SK-N-SH (cell line): ENCODE data around the gene SLC6A9. TPM values are rescaled to one million over a fixed set of nuclear protein-coding genes. Genes with fewer than 3 reads are reported as not detected.

ENCODE experiments used
- CTCF ChIA-PET: fragments of 300-600, 350-600 bp; formaldehyde crosslinking; extraction: SDS; loops from one replicate; lab custom pipeline; 2021; lab: Yijun Ruan, JAX
- POLR2A ChIA-PET: fragments of 350-600 bp; sonication (Branson Sonifier 250); formaldehyde crosslinking; extraction: SDS; loops from one replicate; lab custom pipeline; 2020; ENCODE audit warnings: antibody characterized with exemption, inconsistent platforms; lab: Yijun Ruan, JAX
- DNase-seq: peaks from one replicate; pipeline ENCODE4 v3.0.0; 2012
- H2AFZ ChIP-seq: fragments of 200-600 bp; sonication (generic); 2 replicates; pipeline ENCODE4 v1.8.1; 2016; ENCODE audit warnings: antibody characterized with exemption, mild to moderate bottlenecking, low read depth
- H3F3A ChIP-seq: fragments of 200-600 bp; sonication (generic); replicated peaks from 2 replicates; pipeline ENCODE3; 2016; ENCODE audit warnings: antibody characterized with exemption, mild to moderate bottlenecking; ENCODE audit not compliant: insufficient read depth
- H3K27ac ChIP-seq, 2 experiments: fragments of 200-500 bp in 1 of 2; fragments of 200-600 bp in 1 of 2; sonication (Bioruptor generic) in 1 of 2; sonication (generic), shearing (Covaris generic) in 1 of 2; 2 replicates each; pipeline versions ENCODE4 v1.5.1 to v1.6.1; 2014 to 2016; ENCODE audit warnings: low read depth in 2 of 2, inconsistent platforms in 1 of 2, low read length in 1 of 2, mild to moderate bottlenecking in 1 of 2, mixed read lengths in 1 of 2
- H3K27me3 ChIP-seq: fragments of 200-600 bp; sonication (generic), shearing (Covaris generic); 2 replicates; pipeline ENCODE4 v1.6.1; 2016; ENCODE audit warnings: mixed run types; ENCODE audit not compliant: insufficient read depth
- H3K36me3 ChIP-seq, 2 experiments: fragments of 200-500 bp in 1 of 2; fragments of 200-600 bp in 1 of 2; sonication (Bioruptor generic) in 1 of 2; sonication (generic) in 1 of 2; replicated peaks in 1 of 2; 2 replicates each; pipeline versions ENCODE3 to v1.5.1; 2014 to 2016; ENCODE audit warnings: low read length in 1 of 2, mild to moderate bottlenecking in 1 of 2; ENCODE audit not compliant: insufficient read depth in 2 of 2, control insufficient read depth in 1 of 2
- H3K4me1 ChIP-seq, 2 experiments: fragments of 200-500 bp in 1 of 2; fragments of 200-600 bp in 1 of 2; sonication (Bioruptor generic) in 1 of 2; sonication (generic), shearing (Covaris generic) in 1 of 2; 2 replicates each; pipeline versions ENCODE4 v1.5.1 to v1.6.1; 2014 to 2016; ENCODE audit warnings: low read depth in 1 of 2, low read length in 1 of 2, mixed run types in 1 of 2; ENCODE audit not compliant: insufficient read depth in 2 of 2, control insufficient read depth in 1 of 2
- H3K4me2 ChIP-seq: fragments of 200-600 bp; sonication (generic), shearing (Covaris generic); 2 replicates; pipeline ENCODE4 v1.6.1; 2017; ENCODE audit warnings: mixed run types
- H3K4me3 ChIP-seq, 2 experiments: fragments of 200-500 bp in 1 of 2; fragments of 200-600 bp in 1 of 2; sonication (Bioruptor generic) in 1 of 2; sonication (generic), shearing (Covaris generic) in 1 of 2; 2 replicates each; pipeline versions ENCODE4 v1.5.1 to v1.8.1; 2014 to 2016; ENCODE audit warnings: low read depth in 2 of 2, inconsistent platforms in 1 of 2, low read length in 1 of 2, mild to moderate bottlenecking in 1 of 2, mixed read lengths in 1 of 2, moderate library complexity in 1 of 2
- H3K79me2 ChIP-seq: fragments of 200-600 bp; sonication (generic); 2 replicates; pipeline ENCODE4 v1.8.1; 2017; ENCODE audit warnings: mild to moderate bottlenecking; ENCODE audit not compliant: insufficient read depth
- H3K9ac ChIP-seq: fragments of 200-600 bp; sonication (generic); 2 replicates; pipeline ENCODE4 v1.6.1; 2017; ENCODE audit warnings: mixed run types
- H3K9me2 ChIP-seq: fragments of 200-600 bp; sonication (generic); 2 replicates; pipeline ENCODE4 v1.6.1; 2017; ENCODE audit warnings: mixed run types
- H3K9me3 ChIP-seq: fragments of 200-600 bp; sonication (generic); 2 replicates; pipeline ENCODE4 v1.6.1; 2017; ENCODE audit warnings: mixed run types, mild to moderate bottlenecking, moderate library complexity
- H4K20me1 ChIP-seq: fragments of 200-600 bp; sonication (generic); 2 replicates; pipeline ENCODE4 v1.6.1; 2017; ENCODE audit warnings: mild to moderate bottlenecking, mixed run types; ENCODE audit not compliant: insufficient read depth
- CHD2 ChIP-seq: fragments of 150-350 bp; IDR thresholded peaks from 2 replicates; pipeline ENCODE4 v1.6.1; 2018; ENCODE audit warnings: low read length; ENCODE audit not compliant: partially characterized antibody
- EP300 ChIP-seq, 2 experiments: IDR thresholded peaks; 2 replicates each; pipeline versions ENCODE4 v1.4.0 to v1.6.1; 2012; ENCODE audit warnings: borderline replicate concordance in 1 of 2, low read depth in 1 of 2, low read length in 1 of 2
- FOSL2 ChIP-seq: IDR thresholded peaks from 2 replicates; pipeline ENCODE4 v1.4.0; 2012; ENCODE audit warnings: low read depth, mild to moderate bottlenecking, moderate library complexity, borderline replicate concordance
- FOXM1 ChIP-seq: IDR thresholded peaks from 2 replicates; pipeline ENCODE4 v1.4.0; 2012; ENCODE audit warnings: low read depth, mild to moderate bottlenecking
- GABPA ChIP-seq: IDR thresholded peaks from 2 replicates; pipeline ENCODE4 v1.4.0; 2012; ENCODE audit warnings: low read depth, mild to moderate bottlenecking
- GATA2 ChIP-seq: sonication (generic); formaldehyde crosslinking; IDR thresholded peaks from 2 replicates; pipeline ENCODE4 v1.5.0; 2020; ENCODE audit warnings: mild to moderate bottlenecking, missing genetic modification reagents
- NFIC ChIP-seq: IDR thresholded peaks from 2 replicates; pipeline ENCODE4 v1.4.0; 2012; ENCODE audit warnings: borderline replicate concordance
- RAD21 ChIP-seq: IDR thresholded peaks from 2 replicates; pipeline ENCODE4 v1.6.1; 2012; ENCODE audit warnings: mild to moderate bottlenecking, low read length
- RCOR1 ChIP-seq: fragments of 150-350 bp; IDR thresholded peaks from 2 replicates; pipeline ENCODE4 v1.6.1; 2017; ENCODE audit warnings: antibody characterized with exemption, low read length
- RFX5 ChIP-seq: IDR thresholded peaks from 2 replicates; pipeline ENCODE4 v1.6.1; 2012; ENCODE audit warnings: mild to moderate bottlenecking, improper control_type of control experiment, low read length
- RXRA ChIP-seq: IDR thresholded peaks from 2 replicates; pipeline ENCODE4 v1.4.0; 2012; ENCODE audit warnings: low read depth, mild to moderate bottlenecking, borderline replicate concordance
- SIN3A ChIP-seq: IDR thresholded peaks from 2 replicates; pipeline ENCODE4 v1.6.1; 2012; ENCODE audit warnings: low read depth, mild to moderate bottlenecking, low read length, moderate library complexity, borderline replicate concordance
- TCF12 ChIP-seq: IDR thresholded peaks from 2 replicates; pipeline ENCODE4 v1.4.0; 2012
- TEAD4 ChIP-seq: IDR thresholded peaks from 2 replicates; pipeline ENCODE4 v1.4.0; 2012; ENCODE audit warnings: mild to moderate bottlenecking, borderline replicate concordance; ENCODE audit not compliant: insufficient read depth
- WGBS: methylation state at CpG from one replicate; pipeline ENCODE4 v1.1.6; 2017; ENCODE audit warnings: low lambda C conversion rate; 5-methylcytosine and 5-hydroxymethylcytosine counted together
- polyA plus RNA-seq, 3 experiments: library from polyadenylated mRNA; depleted of rRNA; stranded (reverse); fragments of >200 nt; gene quantifications; 2 replicates each; pipeline ENCODE4 v1.2.3, GENCODE V29; 2012
- TF ChIP-seq, protein P1 (sequence below): IDR thresholded peaks from 2 replicates; pipeline ENCODE4 v1.4.0; 2012; ENCODE audit warnings: low read depth
- TF ChIP-seq, protein P2 (sequence below): IDR thresholded peaks from 2 replicates; pipeline ENCODE4 v1.4.0; 2012; ENCODE audit warnings: low read depth, borderline replicate concordance

The SLC6A9 gene
- polyA plus RNA-seq, 1 of the 3 experiments (the other 2 are of a cell fraction), result 3.9 TPM

DNA sequence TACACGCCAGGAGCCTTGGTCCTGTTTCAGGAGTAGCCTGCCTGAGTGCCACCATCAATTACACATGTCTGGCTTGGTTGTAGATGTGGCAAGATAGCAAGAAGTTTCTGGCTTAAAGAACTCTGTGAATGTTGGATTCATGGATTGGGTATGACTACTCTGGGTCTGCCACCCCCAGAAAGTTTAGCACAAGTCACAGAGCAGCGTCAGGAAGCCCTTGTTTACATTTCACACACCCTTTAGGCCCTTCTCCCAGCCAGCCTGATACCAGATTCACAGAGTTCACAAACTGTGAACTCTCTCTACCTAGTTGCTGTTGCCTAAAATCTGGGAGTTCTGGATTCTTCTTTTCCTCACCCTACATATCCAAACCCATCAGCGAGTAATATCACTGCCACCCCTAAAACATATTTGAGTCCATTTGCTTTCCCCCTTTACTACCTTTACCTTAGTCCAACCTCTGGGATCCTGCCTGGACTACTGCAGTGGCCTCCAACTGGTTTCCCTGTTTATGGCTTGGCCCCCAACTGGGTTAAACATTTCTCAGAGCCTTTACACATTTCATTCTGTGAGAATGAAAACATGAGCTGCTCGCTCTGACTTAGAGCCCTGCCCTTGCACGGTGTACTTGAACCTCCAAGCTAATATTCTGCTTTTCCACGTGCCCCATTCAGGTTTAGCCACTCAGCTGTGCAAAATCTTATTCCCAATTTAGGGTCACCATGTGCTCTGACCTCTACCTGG lies 43.9 kb downstream of the SLC6A9 start (continued):
- TF ChIP-seq, protein P1, sequence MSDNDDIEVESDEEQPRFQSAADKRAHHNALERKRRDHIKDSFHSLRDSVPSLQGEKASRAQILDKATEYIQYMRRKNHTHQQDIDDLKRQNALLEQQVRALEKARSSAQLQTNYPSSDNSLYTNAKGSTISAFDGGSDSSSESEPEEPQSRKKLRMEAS, result no peak
- TF ChIP-seq FOSL2, result no peak
- TF ChIP-seq TCF12, result no peak

DNA sequence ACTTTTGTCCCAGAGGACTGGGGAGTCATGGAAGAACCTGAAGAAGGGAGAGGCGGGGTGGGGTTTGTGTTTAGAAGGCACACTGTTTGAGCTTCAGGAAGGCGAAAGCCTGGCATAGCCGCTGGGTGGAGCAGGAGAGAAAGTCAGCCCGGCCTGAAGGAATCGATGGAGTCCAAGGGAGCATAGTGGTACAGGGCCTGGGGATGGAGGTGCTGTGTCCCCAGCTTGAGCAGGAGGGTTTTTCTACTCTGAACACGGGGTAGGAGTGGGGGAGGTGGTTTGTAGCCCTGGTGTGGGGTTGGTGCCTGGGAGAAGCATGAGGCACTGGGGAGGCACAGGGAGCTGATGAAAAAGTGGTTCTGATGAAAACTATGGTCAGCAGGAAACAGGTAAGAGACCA lies 44.5 kb downstream of the SLC6A9 start:
- POLR2A ChIA-PET, result no interaction called here
- no peak for DNase-seq
- no peaks in the 10 kb centered on the region for H3K9me2 ChIP-seq

DNA sequence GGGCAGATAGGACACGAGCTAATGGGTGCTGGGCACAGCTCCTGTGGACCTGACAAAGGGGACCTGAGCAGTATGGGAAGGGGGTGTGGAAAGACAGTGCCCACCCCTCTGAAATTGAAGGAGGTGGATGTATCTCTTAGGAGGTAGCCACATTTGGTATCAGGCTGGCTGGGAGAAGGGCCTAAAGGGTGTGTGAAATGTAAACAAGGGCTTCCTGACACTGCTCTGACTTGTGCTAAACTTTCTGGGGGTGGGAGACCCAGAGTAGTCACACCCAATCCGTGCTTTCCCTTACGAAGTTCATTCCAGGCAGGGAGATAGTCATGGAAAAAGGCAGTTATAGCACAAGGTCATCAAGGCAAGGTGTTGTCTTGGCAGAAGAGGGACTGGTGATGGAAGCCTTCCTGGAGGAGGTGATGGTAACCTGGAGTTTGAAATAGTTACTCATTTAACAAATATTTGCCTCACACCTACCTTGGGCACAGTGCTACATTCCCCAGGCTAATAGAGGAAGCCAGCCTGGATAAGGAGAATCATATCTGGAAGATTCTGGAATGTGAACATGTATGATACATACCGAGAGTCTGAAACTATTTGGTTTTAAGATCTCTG lies 45.2 kb downstream of the SLC6A9 start:
- peaks cover 4 to 21% of the 10 kb centered on the region in 2 experiments for H3K36me3 ChIP-seq
- no peaks in the 10 kb centered on the region for H3K27me3 ChIP-seq
- no peak for DNase-seq
- H3K27ac ChIP-seq, result no peak overlapping the region
- peaks cover 19% of the 10 kb centered on the region; the same call in 1 of the 2 replicates for H3K79me2 ChIP-seq
- CTCF ChIA-PET, result interaction anchor here (1.5 kb wide), 1 partner anchor 51 kb away, joined by 3 read pairs; no protein-coding TSS in a partner anchor
- H3F3A ChIP-seq, result peaks cover 4% of the 10 kb centered on the region
- WGBS, result 91% methylated on average over 4 of the region's 4 CpGs
- no peak overlapping the region for H2AFZ ChIP-seq
- no peak for TF ChIP-seq GABPA
- no peak for TF ChIP-seq SIN3A
- TF ChIP-seq, protein P2, sequence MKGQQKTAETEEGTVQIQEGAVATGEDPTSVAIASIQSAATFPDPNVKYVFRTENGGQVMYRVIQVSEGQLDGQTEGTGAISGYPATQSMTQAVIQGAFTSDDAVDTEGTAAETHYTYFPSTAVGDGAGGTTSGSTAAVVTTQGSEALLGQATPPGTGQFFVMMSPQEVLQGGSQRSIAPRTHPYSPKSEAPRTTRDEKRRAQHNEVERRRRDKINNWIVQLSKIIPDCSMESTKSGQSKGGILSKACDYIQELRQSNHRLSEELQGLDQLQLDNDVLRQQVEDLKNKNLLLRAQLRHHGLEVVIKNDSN, result no peak
- no peak for TF ChIP-seq TEAD4
- no peak for TF ChIP-seq FOSL2
- no peak for TF ChIP-seq EP300 (IDR thresholded peaks at IDR 0.05; ENCODE audit: borderline replicate concordance in 1 of 2, low read depth in 1 of 2, low read length in 1 of 2)
- no peak for TF ChIP-seq NFIC
- TF ChIP-seq FOXM1, result no peak
- TF ChIP-seq RAD21, result no peak
- no peak for TF ChIP-seq CHD2
- no peak for TF ChIP-seq RXRA
- no peak for TF ChIP-seq GATA2 (CRISPR knock-in tag)
- TF ChIP-seq, protein P1, result no peak
- TF ChIP-seq, all 33 proteins: peak for 0
- Histone ChIP-seq H3K4me1 (peaks cover 8 to 10% of the 10 kb centered on the region in 2 experiments; a peak in 3 of 4 replicates), H4K20me1 (peaks cover 10% of the 10 kb centered on the region), H3K4me3 (no peak overlapping the region), H3K4me2 (no peak overlapping the region), H3K9me3 (no peaks in the 10 kb centered on the region), H3K9ac (no peak overlapping the region), H3K9me2 (no peaks in the 10 kb centered on the region)
- POLR2A ChIA-PET, result no interaction called here

More for the DNA sequence above, 44.5 kb downstream of the SLC6A9 start:
- H3F3A ChIP-seq, result peaks cover 4% of the 10 kb centered on the region
- CTCF ChIA-PET, result interaction anchor here (1.0 to 1.5 kb wide), 2 partner anchors 52 to 54 kb away, joined by 3 read pairs; no protein-coding TSS in a partner anchor
- H3K4me3 ChIP-seq, result no peak overlapping the region
- H3K9me3 ChIP-seq, result no peaks in the 10 kb centered on the region
- H2AFZ ChIP-seq, result no peak overlapping the region
- H3K79me2 ChIP-seq, result peaks cover 13% of the 10 kb centered on the region; the same call in 1 of the 2 replicates
- TF ChIP-seq RCOR1 (no peak), NFIC (no peak), RFX5 (no peak)
- TF ChIP-seq, all 33 proteins: peak for 0
- H3K27ac ChIP-seq, result no peak overlapping the region
- peaks cover 8 to 10% of the 10 kb centered on the region in 2 experiments; a peak in 3 of 4 replicates for H3K4me1 ChIP-seq
- H3K4me2 ChIP-seq, result no peak overlapping the region
- no peaks in the 10 kb centered on the region for H3K27me3 ChIP-seq
- peaks cover 5% of the 10 kb centered on the region for H4K20me1 ChIP-seq
- peaks cover 4 to 18% of the 10 kb centered on the region in 2 experiments for H3K36me3 ChIP-seq
- 94% methylated on average over 6 of the region's 6 CpGs for WGBS
- no peak overlapping the region for H3K9ac ChIP-seq
